GM18505 (cell line): Measurements from ENCODE around the gene ABCC9.
"Not testable (repeated sequence)": the region's sequence is repeated elsewhere in the genome, so short reads cannot be mapped to it uniquely, and the experiment has no call there.

Experiments used
- ATAC-seq: cut with Tn5 transposase; IDR thresholded peaks from one replicate; pipeline ENCODE4 v1.9.1; 2021; ENCODE audit not compliant: unreplicated experiment
- POLR2A ChIP-seq: IDR thresholded peaks from 4 replicates; pipeline ENCODE4 v1.6.1; 2011; ENCODE audit warnings: borderline replicate concordance; ENCODE audit not compliant: insufficient read depth, insufficient read length; ENCODE audit errors: extremely low read depth

ABCC9 gene

DNA sequence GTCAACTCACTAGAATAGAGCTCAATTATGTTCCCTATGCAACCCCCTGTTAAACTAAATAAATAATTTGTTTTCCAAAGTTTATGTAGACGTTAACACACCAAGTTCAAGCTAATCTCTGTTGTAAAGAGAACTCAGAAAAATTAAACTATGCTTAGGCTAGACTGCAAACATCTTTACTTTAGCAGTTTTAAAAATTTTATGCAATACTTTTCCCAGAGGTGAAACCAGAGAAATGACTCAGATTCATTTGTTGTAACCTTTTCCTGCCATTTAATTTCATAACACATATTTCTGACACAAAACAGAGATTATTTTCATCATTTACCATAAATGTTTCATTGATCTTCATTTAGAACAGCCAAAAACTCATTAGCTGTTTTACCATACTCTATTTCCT, 27.4 kb downstream of the ABCC9 start:
- no peak for ATAC-seq
- TF ChIP-seq POLR2A: no peak

GRCh38 chr12:21912318-21912717, 28.9 kb downstream of the ABCC9 start:
- TF ChIP-seq POLR2A: no peak
- no peak for ATAC-seq

DNA sequence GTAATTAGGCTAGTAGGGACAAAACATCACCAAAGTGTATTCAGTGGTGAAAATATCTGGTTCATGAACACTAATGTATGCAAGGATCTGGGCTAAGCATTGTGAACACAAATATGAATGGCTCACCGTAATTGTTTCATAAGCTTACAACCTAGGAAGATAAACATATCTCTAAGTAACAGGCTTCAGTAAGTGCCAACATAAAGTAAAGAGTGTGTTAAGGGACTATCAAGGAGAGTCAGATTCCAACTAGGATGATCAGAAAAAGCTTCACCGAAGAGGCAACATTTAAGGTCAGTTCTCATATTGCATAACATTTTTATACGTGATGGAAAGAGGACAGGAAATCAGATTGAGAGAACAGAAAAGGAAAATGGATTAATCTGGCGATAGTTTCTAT, 29.4 kb downstream of the ABCC9 start:
- ATAC-seq: no peak
- TF ChIP-seq POLR2A: no peak

DNA sequence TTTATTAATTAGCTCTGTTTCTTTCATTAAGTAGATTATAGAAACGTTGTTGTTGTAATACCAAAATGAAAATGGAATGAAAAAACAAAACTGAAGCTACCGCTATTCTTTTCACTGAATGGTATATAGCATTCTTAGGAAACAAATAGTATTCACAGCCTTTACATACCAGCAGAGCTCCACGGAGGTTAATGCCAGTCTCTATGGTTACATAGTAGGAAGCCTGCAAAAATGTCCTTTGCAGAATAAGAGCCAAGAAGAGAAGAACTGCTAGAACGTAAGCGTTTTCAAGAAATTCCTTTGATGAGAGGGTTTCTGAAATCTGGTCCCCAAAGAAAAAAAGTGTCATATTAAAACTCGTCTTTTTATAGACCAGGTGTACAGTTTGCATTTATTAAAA, 30.6 kb downstream of the ABCC9 start:
- no peak for ATAC-seq
- TF ChIP-seq POLR2A: no peak

- TF ChIP-seq POLR2A: no peak
- no peak for ATAC-seq
These were observed 33.0 kb downstream of the ABCC9 start for GRCh38 chr12:21907948-21908837.

GRCh38 chr12:21906919-21907493, 34.2 kb downstream of the ABCC9 start:
- ATAC-seq: no peak
- no peak for TF ChIP-seq POLR2A

- ATAC-seq: not testable (repeated sequence)
These were observed 41.7 kb downstream of the ABCC9 start for GRCh38 chr12:21899532-21899931.

- no peak for ATAC-seq
- TF ChIP-seq POLR2A: no peak
These were observed 45.6 kb downstream of the ABCC9 start for GRCh38 chr12:21895651-21896050.

- TF ChIP-seq POLR2A: no peak
- ATAC-seq: no peak
These were observed 46.2 kb downstream of the ABCC9 start for GRCh38 chr12:21894792-21895595.

DNA sequence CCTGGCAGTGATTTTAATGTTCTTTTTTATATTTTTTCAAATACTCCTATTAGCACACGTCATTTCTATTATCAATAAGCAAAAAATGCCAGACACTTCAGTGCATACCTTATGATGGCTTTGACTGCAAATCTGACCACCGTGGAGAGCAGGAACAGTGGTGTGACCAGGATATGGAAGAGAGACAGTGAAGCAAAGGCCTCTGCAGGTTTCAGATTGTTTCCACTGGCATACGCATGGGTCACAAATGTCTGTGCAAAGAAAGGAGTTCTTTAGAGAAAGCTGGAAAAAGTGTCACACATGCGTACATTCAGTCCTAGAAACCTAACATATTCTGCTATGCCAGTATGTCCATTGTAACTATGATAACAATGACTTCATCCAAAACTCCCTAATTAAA, 47.3 kb downstream of the ABCC9 start:
- TF ChIP-seq POLR2A: no peak
- no peak for ATAC-seq

DNA sequence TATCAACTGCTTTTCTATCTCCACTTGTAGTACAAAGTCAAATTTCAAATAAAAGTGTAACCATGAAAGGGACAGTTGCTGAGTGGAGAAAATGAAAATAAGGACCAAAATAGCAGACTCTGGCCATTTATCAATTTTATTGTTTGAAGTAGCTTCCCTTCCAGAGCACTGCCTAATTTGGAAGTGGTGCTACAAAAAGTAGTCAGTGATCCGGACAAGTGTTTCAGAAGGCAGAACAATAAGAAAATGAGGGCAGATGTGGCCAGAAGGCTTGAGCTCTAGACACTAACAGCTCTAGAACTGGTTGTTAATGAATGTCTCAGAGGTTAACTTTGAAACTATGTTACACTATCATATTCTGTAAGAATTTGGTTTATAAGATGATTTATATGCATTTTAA, 48.9 kb downstream of the ABCC9 start:
- TF ChIP-seq POLR2A: no peak
- ATAC-seq: no peak

DNA sequence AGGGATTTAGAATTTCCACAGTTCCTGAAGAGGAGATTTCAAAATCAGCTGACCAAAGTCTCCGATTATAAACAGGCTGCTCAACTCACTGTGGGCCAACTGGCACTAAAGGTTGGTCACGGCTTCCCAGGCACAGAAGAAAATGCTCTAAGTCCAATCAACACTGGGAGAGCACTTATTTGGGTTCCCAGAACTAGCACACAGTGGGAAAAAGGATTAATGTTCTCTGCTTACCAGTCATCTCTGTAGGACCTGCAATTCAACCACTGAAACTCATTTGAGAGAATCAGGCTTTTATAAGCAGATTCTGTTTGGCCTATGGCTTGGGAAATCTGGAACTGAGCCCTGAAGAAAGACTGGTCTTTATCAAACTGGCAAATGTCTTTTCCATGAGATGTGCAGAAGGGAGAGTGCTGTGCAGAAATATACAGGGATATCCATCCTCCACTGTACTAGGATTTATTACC, 49.4 kb downstream of the ABCC9 start:
- no peak for TF ChIP-seq POLR2A
- no peak for ATAC-seq

GRCh38 chr12:21888276-21888863, 52.9 kb downstream of the ABCC9 start:
- no peak for ATAC-seq
- no peak for TF ChIP-seq POLR2A
